ENCODE results near the gene PTPA. TPM values are rescaled to one million over a fixed set of nuclear protein-coding genes. Genes with fewer than 3 reads are reported as not detected.

The PTPA gene
- total RNA-seq: 100 to 1,000 TPM; 111 to 113 TPM

- POLR2A ChIA-PET: interaction anchor here (0.5 to 1.5 kb wide), 4 partner anchors 41 to 303 kb away, joined by 3 to 4 read pairs (median 4); no protein-coding TSS in a partner anchor
- CTCF ChIA-PET: interaction anchor here (0.6 to 2.4 kb wide), 4 partner anchors 11 to 631 kb away, joined by 3 to 7 read pairs (median 3); no protein-coding TSS in a partner anchor
These were observed at the start of gene PTPA, which contains the start of gene CRAT for GRCh38 chr9:129110740-129111527. TSS of gene PTPA (plus strand) at chr9:129111415. CDS start at chr9:129111601, 186 bp downstream. TSS of gene CRAT (minus strand) at chr9:129110793. CDS start at chr9:129110509, 284 bp downstream.

DNA sequence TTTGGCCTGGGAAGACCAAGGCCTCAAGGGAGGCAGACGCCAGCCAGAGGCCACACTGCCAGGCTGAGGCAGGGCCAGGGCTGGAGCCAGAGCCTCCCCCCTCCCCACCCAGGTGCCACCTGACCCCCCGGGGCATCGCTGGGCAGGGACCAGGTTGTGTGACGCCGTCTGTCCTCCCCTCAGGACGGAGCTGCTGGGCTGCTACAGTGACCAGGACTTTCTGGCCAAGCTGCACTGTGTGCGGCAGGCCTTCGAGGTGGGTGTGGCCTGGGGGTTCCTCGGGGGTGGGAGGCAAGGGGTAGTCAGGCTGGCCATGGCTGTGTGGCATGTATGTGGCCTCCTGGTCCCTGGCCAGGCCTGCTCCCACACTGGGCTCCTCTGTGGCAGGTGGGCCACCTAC lies 48.2 kb upstream of the PTPA start:
- ChIA-PET POLR2A (interaction anchor here (0.6 kb wide), 1 partner anchor 338 kb away, joined by 3 read pairs; no protein-coding TSS in a partner anchor), CTCF (no interaction called here)

DNA sequence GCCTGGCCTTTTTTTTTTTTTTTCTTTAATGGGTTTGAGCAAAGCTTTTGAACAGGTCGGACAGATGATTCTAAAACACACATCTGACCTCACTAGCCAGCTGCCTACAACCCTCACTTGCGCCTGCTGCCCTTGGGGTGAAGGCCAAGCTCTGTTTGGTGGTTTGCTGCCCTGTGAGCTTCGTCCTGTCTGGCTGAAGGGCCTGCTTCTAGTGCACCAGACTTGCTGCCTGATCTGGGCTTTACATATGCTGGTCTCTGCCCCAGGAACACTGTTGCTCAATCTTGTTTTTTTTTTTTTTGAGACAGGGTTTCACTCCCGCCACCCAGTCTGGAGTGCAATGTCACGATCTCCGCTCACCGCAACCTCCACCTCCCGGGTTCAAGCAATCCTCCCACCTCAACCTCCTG lies 46.7 kb upstream of the PTPA start:
- CTCF ChIA-PET: interaction anchor here (0.6 to 0.7 kb wide), 2 partner anchors 87 to 137 kb away, joined by 3 read pairs; no protein-coding TSS in a partner anchor
- POLR2A ChIA-PET: no interaction called here

GRCh38 chr9:129068110-129068509 lies 43.1 kb upstream of the PTPA start:
- POLR2A ChIA-PET: no interaction called here

DNA sequence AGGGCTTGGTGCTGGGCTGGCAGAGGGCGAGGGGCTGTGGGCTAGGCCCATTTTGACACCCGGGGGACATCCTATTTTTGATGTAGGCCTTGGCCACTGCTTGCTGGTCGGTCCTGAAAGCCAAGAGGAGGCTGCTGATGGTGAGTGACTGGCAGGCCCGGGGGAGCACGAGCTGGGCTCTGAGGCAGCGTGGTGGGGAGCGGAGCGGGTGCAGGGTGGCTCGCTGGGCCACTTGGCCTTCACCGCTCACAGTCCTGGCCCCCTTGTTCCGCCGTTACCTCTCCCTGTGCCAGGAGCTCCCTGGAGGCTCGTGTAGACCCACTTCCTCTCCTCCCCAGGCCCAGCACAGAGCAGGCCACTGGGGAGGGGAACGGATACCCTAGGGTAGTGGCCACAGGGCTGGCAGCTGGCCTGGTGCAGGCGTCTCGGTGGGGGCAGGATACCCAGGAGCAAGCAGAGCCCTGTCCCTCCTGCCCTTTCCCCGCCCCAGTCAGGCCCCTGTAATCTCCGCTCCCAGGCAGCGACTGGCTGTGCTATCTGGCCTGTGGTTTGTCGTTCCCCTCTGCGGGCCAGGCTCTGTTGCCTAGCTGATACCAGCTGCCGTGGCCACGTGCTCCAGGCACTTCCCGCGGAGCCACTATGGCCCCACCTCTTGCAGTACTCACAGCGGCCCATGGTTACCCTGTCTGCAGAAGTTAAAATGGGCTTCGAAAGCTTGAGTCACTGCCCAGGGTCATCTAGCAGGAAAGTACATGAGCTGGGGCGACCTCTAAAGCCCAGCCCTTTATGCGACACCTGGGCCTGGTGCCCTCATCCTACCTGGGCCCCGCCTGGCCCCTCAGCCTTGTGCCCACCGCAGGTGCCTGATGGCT lies 42.0 kb upstream of the PTPA start:
- POLR2A ChIA-PET: interaction anchor here (0.7 kb wide), 1 partner anchor 42 kb away, joined by 4 read pairs; the partner anchor contains the start of genes CRAT and PTPA

More at GRCh38 chr9:129068110-129068509, 43.1 kb upstream of the PTPA start:
- CTCF ChIA-PET: no interaction called here

GRCh38 chr9:129069862-129070641 lies 41.2 kb upstream of the PTPA start:
- ChIA-PET CTCF (interaction anchor here (0.6 kb wide), 1 partner anchor 176 kb away, joined by 3 read pairs; no protein-coding TSS in a partner anchor), POLR2A (interaction anchor here (0.7 kb wide), 1 partner anchor 41 kb away, joined by 4 read pairs; the partner anchor contains the start of genes CRAT and PTPA)

More for the DNA sequence above, 42.0 kb upstream of the PTPA start:
- CTCF ChIA-PET: interaction anchor here (0.6 kb wide), 1 partner anchor 175 kb away, joined by 3 read pairs; no protein-coding TSS in a partner anchor

DNA sequence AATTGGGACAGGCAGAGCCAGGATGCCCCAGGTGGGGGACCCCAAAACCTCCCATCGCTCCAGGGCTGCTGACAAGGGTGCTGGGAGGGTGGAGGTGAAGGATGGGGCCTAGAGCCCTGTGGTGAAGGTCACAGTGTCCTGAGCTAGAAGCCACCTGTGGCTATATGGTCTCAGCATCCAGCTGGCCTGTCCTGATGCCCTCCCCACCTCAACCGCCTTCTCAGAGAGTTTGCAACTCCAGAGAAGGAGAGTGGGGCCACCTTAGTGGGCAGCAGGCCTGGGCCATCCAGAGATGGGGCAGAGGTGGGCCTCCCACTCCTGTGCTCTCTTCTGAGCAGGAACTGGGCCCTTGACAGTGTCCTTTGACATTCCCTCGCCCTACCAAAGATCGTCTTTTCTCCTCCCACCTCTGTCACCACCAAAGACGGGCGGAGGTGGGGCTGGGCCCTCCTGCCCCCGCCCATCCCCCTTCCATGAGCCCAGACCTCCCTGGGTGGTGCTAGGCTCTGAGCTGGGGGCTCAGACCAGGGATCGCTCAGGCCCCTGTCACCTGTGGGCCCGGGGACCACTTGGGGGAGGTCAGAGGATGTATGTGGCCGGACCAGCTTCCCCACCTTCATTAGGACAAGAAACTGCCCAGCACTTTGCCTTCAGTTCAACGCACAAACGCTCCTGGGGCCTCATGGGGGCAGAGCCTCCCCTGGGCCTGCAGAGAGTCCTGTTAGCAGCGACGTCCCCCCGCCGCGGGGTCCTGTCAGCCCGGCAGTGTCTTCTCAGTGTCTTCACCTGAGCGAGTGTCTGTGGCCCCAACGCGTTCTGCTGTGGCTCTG lies 40.3 kb upstream of the PTPA start:
- ChIA-PET CTCF (no interaction called here), POLR2A (no interaction called here)

DNA sequence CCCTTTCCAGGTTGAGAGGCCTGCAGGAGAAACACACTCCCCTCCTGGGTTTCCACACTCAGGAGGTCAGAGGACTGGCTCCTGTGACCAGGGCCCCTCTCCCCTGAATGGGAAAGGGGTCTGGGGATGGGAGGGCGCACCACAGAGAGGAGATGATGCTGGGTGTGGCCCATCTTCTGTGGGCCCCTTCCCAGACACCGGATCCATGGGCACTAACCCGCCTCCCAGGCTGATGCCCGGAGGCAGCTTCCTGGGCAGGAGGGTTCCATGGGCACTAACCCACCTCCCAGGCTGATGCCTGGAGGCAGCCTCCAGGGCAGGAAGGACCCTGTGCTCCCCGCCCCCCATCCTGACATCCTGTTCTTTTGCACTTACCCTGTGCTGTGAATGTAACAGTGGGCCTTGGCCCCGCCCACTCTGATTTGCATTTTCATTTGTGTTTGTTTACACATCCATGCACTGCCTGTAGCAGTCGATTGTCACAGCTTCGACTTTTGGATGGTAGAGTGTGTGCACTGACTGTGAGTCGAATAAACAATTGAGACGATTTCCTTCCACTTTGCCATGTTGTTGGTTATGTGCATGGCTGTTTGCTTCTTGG lies 39.6 kb upstream of the PTPA start:
- CTCF ChIA-PET: no interaction called here
- POLR2A ChIA-PET: interaction anchor here (0.7 kb wide), 1 partner anchor 310 kb away, joined by 5 read pairs; no protein-coding TSS in a partner anchor

GRCh38 chr9:129072171-129072570 lies 39.0 kb upstream of the PTPA start:
- POLR2A ChIA-PET: interaction anchor here (0.7 kb wide), 1 partner anchor 310 kb away, joined by 5 read pairs; no protein-coding TSS in a partner anchor
- CTCF ChIA-PET: interaction anchor here (1.0 kb wide), 1 partner anchor 21 kb away, joined by 3 read pairs; no protein-coding TSS in a partner anchor

GRCh38 chr9:129073404-129073803 lies 37.8 kb upstream of the PTPA start:
- CTCF ChIA-PET: no interaction called here
- POLR2A ChIA-PET: no interaction called here

DNA sequence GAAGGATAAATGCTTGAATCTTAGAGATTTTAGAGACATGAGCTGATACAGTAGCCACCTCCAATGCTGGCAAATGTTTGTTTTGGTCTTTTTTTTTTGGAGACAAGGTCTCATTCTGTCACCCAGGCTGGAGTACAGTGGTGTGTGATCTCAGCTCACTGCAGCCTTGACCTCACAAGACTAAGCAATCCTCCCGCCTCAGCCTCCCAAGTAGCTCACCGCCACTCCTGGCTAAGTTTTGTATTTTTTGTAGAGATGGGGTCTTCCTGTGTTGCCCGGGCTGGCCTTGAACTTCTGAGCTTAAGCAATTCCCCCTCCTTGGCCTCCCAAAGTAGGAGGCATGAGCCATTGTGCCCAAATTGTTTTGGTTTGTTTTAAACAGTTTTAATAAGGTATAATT lies 37.1 kb upstream of the PTPA start:
- POLR2A ChIA-PET: interaction anchor here (0.6 kb wide), 1 partner anchor 664 kb away, joined by 5 read pairs; no protein-coding TSS in a partner anchor
- CTCF ChIA-PET: interaction anchor here (0.6 kb wide), 1 partner anchor 43 kb away, joined by 3 read pairs; no protein-coding TSS in a partner anchor

GRCh38 chr9:129075996-129076639 lies 35.1 kb upstream of the PTPA start:
- POLR2A ChIA-PET: no interaction called here
- CTCF ChIA-PET: no interaction called here

- CTCF ChIA-PET: no interaction called here
- POLR2A ChIA-PET: no interaction called here
These were observed 34.6 kb upstream of the PTPA start for GRCh38 chr9:129076640-129077037.

- ChIA-PET CTCF (interaction anchor here (1.0 kb wide), 1 partner anchor 65 kb away, joined by 3 read pairs; no protein-coding TSS in a partner anchor), POLR2A (no interaction called here)
These were observed 34.0 kb upstream of the PTPA start for GRCh38 chr9:129077236-129077635.

DNA sequence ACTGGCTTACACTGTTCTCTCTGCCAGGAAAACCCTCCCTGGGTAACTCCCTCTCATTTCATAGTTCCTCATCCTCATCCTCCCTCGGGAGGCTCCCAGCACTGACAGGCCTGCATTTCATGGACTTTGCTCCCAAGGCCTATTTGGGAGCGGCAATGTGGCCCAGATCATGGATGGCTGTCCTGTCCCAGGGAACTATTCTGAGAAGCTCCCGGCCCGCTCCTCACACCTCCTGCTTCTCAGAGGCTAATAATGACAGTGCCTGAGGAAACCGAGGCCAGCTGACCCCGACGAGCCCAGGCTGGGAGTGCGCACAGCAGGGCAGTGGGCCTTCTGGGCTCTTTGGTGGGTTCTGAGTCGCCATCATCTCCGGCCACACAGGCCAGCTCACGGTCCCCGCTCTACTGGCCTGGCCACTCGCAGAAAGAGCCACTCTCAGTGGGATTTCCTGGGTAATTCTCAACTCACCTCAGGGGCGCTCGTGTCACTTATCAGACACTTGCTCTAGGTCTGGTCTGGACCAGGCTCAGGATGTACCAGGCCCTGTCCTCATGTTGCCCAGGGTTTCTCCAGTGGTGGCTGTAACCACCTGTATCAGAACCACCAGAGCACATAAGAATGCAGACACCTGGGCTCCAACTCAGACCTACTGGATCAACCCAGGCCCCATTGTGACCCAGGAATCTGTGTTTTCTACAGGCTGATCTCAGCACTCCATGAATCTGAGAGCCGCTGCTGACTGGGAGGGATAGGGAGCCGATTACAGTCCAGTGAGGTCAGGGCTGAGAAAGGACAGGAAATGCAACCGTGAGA lies 32.3 kb upstream of the PTPA start:
- CTCF ChIA-PET: no interaction called here
- POLR2A ChIA-PET: no interaction called here

DNA sequence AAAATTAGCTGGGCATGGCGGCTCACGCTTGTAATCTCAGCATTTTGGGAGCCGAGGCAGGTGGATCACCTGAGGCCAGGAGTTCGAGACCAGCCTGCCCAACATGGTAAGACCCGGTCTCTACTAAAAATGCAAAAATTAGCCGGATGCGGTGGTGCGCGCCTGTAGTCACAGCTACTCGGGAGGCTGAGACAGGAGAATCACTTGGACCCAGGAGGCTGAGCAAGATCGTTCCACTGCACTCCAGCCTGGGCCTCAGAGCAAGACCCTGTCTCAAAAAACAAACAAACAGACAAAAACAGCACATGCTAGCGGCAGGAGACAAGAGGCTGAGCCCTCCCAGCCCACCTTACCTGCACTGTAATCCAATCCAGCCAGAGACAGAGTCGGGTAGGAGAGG lies 31.4 kb upstream of the PTPA start:
- ChIA-PET CTCF (no interaction called here), POLR2A (interaction anchor here (0.9 to 1.1 kb wide), 2 partner anchors 9 to 11 kb away, joined by 3 read pairs; no protein-coding TSS in a partner anchor)
